DND-41 (cell line): ENCODE results near the gene SLC25A1.

Source experiments
- EZH2 ChIP-seq: IDR thresholded peaks from 3 replicates; pipeline ENCODE4 v1.6.1; 2012; ENCODE audit warnings: borderline replicate concordance, low read depth, mild to moderate bottlenecking, moderate library complexity, low read length, inconsistent platforms; ENCODE audit not compliant: severe bottlenecking
- TF ChIP-seq, protein P1 (sequence below): IDR thresholded peaks from 2 replicates; pipeline ENCODE4 v1.5.1; 2012; ENCODE audit warnings: borderline replicate concordance, low read length, moderate library complexity, mild to moderate bottlenecking; ENCODE audit not compliant: poor library complexity, severe bottlenecking; ENCODE audit errors: extremely low read depth

DNA sequence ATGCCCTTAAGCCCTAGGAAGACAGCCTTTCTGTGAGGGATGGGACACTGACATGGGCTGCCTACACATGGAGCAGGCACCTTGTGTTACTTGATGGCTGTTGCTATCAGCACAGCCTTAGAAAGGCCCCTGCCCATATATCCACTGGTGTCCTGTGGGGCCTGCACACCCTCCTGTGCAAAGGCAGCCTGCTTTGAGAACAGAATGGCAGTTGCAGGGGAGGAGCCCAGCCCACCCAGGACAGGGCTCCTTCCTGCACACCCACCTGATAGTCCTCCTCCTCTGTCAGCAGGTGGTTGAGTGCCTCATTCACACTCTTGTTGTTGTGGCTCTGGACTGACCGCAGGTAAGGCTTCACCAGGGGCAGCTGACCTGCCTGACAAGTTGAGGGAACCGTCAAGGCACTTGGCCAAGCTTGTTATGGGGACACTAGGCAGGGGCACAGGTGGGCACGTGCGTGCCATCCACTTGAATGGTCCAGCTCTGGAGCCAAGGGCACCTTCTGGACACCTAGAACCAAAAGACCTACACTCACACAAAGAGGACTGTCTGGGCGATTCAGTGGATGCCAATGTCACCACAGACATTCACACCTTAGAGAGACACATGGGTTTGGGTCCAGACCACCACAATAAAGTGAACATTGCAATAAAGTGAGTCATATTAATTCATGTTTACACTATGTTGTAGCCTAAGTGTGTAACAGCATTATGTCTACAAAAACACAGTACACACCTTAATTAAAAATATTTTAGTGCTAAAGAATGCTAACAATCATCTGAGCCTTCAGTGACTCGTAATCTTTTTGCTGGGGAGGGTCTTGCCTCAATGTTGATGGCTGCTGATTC, 9.4 kb upstream of the SLC25A1 start:
- TF ChIP-seq, protein P1, sequence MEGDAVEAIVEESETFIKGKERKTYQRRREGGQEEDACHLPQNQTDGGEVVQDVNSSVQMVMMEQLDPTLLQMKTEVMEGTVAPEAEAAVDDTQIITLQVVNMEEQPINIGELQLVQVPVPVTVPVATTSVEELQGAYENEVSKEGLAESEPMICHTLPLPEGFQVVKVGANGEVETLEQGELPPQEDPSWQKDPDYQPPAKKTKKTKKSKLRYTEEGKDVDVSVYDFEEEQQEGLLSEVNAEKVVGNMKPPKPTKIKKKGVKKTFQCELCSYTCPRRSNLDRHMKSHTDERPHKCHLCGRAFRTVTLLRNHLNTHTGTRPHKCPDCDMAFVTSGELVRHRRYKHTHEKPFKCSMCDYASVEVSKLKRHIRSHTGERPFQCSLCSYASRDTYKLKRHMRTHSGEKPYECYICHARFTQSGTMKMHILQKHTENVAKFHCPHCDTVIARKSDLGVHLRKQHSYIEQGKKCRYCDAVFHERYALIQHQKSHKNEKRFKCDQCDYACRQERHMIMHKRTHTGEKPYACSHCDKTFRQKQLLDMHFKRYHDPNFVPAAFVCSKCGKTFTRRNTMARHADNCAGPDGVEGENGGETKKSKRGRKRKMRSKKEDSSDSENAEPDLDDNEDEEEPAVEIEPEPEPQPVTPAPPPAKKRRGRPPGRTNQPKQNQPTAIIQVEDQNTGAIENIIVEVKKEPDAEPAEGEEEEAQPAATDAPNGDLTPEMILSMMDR, result no peak
- TF ChIP-seq EZH2, result no peak
